HG03439 (cell line): ENCODE measurements around the gene CTBP1.

Experiments
- ATAC-seq: cut with Tn5 transposase; IDR thresholded peaks from one replicate; pipeline ENCODE4 v1.9.1; 2021; ENCODE audit warnings: mild to moderate bottlenecking, moderate library complexity; ENCODE audit not compliant: unreplicated experiment

CTBP1 gene

DNA sequence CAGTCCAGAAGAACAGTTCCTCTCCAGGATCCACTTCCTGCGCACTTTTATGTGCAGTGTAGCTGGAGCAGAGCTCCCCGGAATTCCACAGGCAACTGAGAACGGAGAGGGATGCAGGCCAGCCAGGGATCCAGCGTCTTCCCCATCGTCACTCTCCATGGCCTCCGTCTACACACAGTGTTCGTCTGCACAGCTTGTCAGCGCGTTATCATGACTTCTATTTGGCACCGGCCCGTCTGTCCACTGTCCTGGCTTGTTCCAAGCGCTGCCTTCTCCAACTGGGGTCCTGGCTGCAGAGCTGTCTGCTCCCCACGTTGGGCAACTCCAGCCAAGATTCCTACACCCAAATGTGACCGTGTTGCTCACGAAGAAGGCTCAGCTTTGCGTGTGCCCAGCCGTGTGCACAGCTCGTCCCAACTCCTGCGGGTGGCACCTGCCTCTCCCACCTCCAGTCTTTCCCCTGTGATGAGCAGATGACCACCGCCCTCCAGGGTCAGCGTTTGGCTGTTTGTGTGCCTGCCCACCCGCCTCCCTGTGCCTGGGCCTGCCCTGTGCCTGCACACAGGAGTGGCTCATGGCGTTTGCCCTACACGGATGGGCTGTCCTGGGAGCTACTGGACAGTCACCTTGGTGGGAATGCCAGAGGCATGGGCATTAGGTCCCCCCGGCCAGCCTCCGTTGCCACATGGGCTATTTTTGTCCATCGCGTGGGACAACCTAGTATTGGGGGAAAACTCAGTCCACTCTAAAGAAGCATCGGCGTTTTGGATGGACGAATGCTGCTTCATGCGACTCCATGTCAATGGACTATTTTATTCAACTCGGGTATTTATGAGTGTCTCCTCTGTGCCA, 2.2 kb upstream of the CTBP1 start:
- ATAC-seq = no peak

DNA sequence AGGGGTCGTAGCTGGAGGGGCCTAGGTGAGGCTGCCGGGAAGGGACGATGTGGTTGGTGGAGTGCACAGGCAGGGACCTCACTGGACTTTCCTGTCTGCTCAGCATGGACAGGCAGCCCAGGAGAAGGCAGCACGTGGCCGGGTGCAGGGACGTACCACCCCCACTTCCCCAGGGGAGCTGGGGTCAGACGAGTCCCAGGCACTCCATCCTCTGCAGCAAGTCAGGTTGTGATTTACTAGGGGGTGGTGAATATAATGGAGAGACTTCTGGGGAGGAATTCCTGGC, 1.5 kb upstream of the CTBP1 start:
- no peak for ATAC-seq

DNA sequence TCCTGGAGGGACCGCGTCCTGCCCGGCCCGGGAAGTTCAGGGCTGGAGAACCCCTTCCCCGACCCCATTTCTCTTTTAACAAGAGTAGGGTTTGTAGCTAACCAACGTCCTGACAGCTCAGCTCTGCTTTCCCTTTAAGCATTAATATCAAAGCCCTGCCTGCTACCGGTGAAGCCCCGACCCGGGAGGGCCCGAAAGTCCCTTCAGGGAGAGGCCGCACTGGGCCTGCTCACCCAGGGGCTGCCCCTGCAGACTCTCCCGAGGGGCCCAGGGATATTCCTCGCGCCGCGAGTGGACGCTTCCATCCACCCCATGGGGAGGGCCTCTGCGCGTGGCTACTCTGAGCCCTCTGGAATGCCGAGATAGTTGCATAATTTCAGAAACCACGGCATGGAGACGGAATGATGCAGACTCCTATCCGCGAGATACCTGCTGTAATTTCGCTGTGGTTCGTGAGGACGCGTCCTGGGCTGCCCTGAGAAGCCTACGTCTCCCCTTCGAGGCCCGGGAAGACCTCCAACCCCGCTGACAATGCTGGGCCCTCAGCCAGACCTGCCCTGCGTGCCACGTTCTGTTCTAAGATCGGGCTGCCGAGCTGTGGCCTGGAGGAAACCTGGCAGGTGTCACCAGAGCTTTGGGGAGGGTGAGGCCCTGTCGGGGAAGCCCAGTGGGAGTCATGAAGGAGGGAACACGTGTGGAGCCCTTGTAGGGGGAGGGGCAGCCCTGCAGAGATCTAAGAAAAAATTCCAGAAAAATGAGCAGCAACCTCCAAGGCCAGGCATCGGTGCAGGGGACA, 999 bp upstream of the CTBP1 start:
- ATAC-seq = peak; percentile 9

DNA sequence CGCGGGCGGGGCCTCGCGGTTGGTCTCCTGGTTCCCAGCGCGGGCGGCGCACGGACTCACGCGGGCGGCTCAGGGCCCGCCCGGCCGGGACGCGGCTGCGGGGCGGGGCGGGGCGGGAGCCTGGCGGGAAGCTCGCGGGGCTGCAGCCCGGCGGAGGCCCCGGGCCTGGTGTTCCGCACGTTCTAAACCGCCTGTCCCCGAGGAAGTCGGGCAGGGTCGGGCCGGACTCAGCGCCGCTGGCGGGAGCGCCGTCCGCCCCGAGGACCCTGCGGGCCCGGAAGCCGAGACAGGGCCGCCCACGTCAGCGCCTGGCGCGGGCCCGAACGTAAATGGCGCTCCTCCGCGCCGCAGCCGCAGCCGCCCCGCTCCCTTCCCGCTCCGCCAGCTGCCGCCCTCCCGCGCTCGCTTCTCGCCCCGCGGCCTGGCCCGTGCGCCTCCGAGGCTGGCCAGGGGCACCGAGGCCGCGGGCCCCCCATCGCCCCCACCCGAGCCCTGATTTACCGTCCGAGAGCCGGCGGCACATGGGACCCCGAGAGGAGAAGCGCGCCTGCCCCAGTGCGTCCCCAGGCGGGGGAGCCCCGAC, 309 bp upstream of the CTBP1 start:
- ATAC-seq = peak; percentile 54

DNA sequence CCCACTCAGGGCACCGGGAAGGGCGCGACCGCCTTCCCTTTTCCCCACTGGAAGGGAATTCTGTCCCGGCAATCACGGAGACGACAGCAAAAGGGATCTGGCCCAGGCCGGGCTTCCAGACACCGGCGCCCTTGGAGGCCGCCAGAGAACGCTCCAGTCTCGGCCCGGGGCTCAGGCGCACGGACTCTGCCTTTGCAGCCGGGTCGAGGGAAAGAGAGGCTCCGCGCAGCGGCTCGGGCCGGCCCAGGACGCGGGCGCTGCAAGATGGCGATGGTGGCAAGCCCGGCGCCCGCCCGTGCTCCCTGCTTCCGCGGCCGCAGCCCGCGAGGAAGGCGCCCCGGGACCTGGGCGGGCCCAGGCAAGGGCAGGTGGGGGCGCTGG, 1.1 kb downstream of the CTBP1 start:
- ATAC-seq = peak; percentile 21

DNA sequence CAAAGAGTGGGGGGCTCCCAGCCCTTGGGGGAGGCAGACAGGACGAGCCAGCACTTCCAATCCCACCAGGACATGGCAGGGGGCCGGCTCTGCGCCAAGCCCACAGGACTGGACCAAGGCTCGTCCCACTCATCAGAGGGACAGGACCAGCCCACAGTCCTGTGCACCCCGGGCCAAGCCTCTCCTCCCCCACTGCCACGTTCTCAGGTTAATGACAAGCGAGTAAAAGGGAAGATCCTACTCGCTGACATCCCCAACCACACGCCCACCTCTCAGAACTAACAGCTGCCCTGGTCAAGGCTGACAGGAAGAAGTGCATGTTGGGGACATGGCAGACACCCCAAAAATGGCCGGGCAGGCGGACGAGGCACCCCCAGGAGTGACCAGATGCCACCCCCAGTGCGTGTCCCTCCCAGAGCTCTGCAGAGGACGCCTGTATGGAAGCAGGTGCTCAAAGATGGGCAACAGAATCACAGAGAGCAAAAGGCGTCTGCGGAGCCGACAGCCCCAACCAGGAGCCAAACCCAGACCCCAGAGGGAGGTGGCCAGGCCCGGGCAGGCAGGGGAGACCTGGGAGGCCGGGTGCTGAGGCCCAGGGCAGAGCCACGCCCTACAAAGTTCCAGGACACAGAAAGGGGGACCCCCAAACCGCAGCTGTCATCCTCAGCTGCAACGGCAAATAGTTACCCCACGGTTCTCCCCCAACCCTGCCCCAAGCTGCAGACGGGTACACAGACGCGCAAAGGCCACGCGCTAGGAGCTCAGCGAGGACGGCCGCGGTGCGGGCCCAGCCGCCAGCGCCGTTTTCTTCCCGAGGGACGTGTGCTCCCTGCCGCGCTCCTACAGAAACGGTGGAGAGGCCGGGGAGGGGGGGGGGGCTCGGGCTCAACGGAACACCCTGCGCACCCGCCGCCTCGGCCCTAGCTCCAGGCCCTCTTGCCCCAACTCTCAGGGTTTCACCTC, 1.7 kb downstream of the CTBP1 start:
- no peak for ATAC-seq

DNA sequence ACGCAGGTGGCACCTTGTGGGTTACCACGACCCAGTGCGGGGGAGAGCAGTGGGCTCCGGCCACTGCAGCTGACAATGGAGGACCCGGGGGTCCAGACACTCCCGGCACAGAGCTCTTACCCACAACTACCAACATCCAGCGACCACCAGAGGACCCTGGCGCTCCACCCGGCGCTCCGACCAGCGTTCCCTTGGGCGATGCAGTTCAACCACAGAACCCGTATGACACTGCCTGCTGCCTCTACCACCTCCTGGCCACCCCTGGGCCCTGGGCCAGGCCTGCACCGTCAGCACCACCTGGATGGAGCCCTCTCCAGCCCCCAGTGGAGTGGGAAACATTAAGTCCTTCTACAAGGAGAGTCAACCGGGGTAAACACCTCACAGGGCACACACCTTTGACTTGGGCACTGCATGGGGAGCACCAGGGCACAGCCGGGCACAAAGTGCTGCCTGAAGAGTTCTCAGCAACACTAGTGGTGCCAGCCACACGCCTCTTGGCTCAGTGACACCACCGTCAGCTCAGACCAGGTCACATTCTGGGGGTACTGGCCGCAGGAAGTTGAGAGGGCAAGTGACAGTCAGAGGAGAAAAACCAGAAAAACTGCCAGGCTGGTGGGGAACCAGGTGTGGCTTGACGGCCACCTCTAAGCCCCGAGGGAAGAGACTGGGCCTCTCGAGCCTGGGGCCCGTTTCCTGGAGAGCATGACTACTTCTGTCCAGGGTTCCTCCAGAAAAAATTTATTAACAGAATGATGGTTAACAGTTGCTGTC, 2.6 kb downstream of the CTBP1 start:
- no peak for ATAC-seq

DNA sequence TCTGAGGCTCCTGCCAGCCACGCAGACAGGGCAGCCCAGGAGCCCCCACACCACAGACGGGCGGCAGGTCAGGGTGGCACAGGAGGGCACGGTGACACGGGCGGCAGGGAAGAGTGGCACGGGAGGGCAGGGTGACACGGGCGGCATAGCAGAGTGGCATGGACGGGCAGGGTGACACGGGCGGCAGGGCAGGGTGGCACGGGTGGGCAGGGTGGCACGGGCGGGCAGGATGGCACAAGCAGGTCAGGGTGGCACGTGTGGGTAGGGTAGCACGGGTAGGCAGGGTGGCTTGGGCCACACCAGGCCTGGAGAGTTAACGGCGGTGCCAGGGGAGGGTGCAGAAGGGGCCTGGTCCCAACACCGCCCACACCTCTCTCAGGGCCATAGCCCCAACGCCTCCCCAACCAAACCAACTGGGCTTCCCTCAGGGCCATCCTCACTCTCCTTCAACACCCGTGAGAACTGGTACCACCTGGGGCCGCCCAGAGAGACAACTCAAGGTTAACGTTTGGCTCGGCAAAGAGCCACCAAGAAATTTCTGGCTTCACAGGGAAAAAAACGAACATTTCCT, 3.4 kb downstream of the CTBP1 start:
- ATAC-seq = no peak

DNA sequence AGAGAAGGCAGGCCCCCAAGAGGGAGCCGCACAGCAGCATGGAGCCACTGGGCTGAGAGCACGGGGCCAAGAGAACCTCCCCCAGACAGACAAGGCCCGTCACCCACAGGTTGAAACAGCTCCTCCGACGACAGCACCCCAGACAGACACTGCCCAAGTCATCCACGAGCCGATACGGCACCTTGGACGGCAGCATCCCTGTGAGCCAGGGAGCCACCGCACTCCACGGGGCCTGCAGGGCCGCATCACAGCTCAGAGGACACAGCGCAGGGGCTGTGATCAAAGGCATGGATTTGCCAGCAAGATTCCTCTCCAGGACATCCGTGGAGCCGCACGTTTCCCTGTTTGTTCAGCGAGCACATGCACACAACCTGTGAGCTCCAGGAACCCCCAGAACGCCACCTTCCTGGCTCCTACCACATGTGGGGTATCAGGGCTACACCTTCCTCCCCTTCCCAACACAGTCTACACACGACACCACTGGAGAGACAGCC, 3.9 kb downstream of the CTBP1 start:
- no peak for ATAC-seq

DNA sequence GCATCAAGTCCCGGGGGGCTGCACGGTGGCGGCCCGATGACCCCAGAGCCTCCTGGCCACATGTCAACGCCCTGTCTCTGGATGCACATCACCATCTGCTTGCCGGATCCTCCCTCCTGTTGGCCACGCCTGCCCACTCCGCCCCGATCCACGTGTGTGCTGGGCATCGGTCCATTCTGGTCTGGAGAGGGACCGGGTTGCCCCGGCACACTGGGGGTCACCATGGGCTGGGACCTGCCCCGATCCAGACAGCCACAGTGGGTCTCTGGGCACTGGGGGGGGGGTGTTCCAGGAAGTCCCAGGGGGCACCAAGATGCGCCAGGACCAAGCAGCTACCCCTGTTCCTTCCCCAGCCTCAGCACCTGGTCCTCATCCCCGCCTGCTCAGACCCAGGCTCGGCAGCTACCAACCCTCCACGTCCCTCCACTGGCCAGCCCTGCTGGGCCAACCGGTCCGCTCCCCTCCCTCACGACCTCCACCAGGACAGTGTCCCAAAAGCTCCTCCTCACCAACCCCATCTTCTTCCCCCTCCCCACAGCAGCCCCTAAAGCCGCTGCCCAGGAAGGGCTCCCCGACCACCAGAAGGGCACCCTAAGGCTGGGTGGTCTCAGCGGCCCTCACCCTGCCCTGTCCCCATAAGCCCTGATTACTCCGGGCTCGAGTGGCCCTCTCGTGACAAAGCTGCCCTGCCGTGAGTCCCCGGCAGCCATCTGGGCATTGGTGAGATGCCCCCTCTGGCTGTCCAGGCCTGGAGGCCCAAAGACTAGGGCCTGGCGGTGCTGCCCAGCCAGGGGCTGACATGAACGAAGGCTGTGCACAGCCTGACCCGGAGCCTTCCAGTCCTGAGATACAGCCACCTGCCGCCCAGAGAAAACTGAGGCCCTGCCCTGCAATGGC, 4.6 kb downstream of the CTBP1 start:
- no peak for ATAC-seq

DNA sequence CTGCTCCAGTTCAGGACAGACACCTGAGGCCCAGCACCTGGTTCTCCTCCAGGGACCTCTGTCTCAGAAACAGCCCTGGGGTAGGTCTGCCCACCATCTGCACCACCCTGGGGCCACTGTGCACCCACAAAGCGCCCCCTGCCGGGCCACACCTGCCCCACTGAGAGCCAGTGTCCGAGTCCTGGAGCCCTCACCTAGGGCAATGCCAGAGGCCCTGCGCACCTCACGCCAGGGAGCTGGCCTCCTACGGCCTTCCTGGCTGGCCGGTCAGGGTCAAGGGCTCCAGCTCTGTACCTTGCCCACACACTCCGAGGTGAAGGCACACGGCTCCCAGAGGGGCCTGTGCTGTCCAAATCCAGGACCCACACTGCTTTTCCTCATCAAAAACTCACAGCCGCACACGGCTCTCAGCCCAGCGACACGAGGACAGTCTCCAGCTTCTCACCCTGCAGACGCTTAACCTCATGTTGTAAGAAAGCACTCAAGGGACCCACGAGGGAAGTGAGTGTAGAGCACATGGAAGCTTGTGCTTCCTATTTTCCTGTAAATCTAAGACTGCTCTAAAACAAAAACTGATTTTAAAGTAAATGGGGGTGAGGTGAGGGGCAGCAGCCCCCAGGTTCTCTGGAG, 5.4 kb downstream of the CTBP1 start:
- ATAC-seq = no peak

DNA sequence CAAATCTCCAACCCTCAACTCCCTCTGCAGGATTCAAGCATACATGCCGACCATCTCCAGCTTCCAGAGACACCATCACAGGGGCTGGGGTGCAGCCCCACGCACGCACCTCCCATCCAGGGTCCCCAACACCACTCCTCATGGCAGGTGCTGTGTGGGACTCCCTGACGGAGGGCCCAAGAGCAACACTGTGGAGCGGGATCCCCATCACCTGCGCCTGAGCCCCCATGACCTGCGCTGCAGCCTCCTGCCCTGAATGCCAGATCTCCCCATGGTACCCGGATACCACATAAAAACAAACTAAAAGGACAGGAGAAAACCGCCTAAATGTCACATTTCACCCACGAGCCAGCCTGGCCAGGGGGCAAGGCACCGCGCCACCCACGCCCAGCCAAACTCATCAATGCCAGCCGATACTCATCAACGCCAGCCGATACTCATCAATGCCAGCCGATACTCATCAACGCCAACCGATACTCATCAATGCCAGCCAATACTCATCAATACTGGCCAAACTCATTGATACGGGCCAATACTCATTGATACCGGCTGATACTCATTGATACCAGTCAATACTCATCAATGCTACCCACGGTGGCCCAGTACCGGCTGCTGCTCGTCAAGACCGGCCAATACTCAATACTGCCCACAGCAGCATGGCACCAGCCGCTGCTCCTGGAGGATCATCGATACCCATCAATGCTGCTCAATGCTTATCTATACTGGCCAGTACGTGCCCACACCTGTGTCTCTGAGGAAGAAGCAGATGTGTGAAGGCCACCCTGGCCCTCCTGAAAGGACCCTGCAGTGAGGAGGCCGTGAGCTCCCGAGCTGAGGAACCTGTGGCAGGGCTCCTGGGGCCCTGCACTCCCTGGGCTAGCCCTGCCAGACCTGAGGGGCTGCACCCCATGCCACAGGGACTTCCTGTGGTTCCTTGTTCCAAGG, 6.2 kb downstream of the CTBP1 start:
- no peak for ATAC-seq

DNA sequence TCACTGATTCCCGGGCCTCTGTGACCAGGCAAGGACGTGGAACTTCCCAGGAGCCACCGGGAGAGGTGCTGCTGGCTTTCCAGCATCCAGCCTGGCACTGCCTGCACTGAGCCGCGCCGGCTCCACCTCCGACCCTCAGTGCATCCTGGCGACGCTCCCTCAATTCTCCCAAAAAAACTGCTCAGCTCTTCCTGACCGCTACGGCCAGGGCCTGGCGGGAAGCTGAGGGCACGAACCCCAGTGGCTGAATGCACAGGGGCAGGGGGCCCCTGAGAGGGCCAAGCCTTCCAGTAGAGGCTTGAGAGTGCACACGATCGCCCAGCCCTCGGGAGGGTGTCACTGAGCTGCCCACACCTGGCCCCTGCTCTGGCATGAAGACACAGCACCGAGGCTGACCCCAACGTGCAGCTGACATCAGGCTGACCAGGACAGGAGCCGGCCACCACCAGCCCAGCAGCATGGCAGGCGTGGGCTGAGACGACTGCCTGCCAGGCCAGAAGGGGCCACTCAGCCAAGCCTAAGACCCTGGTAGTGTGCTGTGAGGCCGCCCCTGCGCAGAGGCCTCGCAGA, 6.9 kb downstream of the CTBP1 start:
- ATAC-seq = no peak

DNA sequence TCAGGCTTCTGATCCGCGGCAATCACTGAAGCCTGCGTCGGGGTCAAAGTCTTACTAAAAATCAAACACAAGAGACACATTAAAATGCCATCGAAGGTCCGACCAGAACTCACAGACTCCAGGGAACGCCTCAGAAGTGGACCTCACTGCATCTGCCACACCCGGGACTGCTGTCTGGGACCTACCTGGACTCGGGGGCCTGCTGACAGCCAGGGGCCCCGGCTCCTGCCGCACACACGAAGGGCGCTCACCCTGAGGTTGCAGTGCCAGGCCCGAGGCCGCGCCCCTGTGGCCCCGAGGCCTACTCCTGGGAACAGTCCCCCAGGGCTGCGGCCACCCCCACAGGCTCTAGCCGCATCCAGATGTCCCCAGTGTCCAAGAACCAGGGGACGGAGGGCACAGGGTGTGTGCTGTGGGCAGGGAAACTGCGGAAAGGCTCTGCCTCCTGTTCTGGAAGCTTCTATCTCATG, 7.4 kb downstream of the CTBP1 start:
- ATAC-seq = no peak

DNA sequence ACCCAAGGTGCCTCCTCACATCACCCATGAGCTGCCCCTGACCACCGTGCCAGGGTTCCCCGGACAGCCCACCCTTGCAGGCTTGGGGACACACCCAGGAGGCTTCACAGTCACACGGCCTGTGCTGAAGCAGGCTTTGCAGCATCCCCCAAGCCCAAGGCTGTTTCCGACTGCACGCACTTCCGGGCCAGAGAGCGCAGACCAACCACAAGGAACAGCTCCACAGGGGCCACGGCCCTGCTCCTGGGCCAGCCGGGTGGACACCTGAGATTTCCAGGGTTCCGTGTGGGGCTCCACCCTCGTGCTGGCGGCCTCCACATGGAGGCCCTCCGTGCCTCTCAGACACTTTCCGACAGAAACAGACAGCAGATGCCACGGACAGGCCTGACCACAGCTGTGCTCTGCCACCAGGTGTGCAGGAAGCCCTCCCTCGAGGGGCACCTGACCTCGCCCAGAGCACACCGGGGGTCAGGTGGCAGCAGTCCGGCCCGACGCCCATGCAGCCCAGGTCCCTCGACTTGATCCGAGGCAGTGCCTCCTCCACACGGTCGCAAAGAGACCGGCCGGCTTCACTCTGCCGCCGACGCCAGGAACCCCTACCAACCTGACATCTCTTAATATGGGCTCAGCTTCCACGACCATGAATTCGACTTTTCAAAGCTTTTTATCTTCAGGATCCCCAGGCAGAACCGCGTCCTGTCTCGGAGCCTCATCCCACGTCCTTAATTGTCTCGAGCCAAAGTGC, 8.0 kb downstream of the CTBP1 start:
- ATAC-seq = no peak

DNA sequence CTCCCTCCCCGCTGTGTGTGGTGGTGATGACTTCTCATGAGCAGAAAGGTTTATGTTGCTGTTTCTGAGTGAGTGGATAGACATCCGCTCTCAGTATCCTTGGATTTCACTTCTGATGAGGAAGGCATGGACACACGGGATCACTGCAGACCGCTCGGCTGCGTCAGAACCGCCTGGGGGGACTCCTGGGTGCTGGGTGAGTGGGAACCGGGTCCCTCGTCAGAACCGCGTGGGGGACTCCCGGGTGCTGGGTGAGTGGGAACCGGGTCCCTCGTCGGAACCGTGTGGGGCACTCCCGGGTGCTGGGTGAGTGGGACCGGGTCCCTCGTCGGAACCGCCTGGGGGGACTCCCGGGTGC, 9.0 kb downstream of the CTBP1 start:
- no peak for ATAC-seq
